Measurements from ENCODE around the gene ODF2L. TPM values are rescaled to one million over a fixed set of nuclear protein-coding genes. Genes with fewer than 3 reads are reported as not detected.

ODF2L gene
- total and polyA plus RNA-seq, 2 donors (not counting 1 experiment from before 2014, with no cell fraction given): 16.7 to 25.9 TPM

DNA sequence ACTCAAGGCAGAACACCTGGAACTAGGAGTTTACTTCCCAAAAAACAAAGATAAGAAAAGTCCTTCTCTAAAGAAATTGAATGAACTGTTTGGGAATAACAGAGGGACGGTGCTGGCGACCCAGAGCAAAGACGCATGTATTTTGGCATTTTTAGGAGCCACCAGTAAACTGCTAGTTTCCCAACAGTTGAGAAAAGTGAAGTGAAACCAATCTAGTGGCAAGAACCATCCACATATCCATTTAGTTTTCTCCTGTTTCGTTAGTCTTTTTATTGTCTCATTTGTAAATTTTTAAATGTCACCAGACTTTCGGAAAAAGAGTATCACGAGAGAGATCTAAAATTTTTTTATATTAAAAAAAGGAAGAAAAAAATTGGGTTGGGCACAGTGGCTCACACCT lies 30.2 kb downstream of the ODF2L start:
- no peak overlapping the region for H3K4me2 ChIP-seq (ENCODE audit: extremely low read depth, insufficient read depth, low read length)
- no peak overlapping the region for H3K4me3 ChIP-seq (replicated peaks in 1 of 4; ENCODE audit: control extremely low read depth in 1 of 4, insufficient read depth in 1 of 4, low read depth in 3 of 4, low read length in 4 of 4)
- H3K36me3 ChIP-seq (ENCODE audit: control insufficient read depth, insufficient read depth, low read length): no peaks in the 10 kb centered on the region
- H4K20me1 ChIP-seq (ENCODE audit: control insufficient read depth, extremely low read depth, insufficient read depth, low read length): no peaks in the 10 kb centered on the region
- no peak overlapping the region for H2AFZ ChIP-seq (ENCODE audit: low read length)
- no peaks in the 10 kb centered on the region for H3K9me3 ChIP-seq (ENCODE audit: control insufficient read depth, insufficient read depth, low read depth, low read length)
- TF ChIP-seq EZH2 (IDR thresholded peaks at IDR 0.05; ENCODE audit: low read length, missing control alignments): no peak
- TF ChIP-seq CTCF (conservative IDR thresholded peaks at IDR 0.05 in 1 of 2, IDR thresholded peaks at IDR 0.05 in 1 of 2; ENCODE audit: low read depth in 1 of 2, low read length in 2 of 2): no peak
- no peak for DNase-seq (ENCODE audit: low read depth in 2 of 2)
- H3K4me1 ChIP-seq (ENCODE audit: control insufficient read depth, extremely low read depth, insufficient read depth, low read length): no peaks in the 10 kb centered on the region
- H3K9ac ChIP-seq (ENCODE audit: insufficient read depth, low read length): no peak overlapping the region
- H3K27ac ChIP-seq (ENCODE audit: insufficient read depth, low read length): no peak overlapping the region
- H3K79me2 ChIP-seq (ENCODE audit: control insufficient read depth, insufficient read depth, low read length): no peaks in the 10 kb centered on the region
- H3K27me3 ChIP-seq (ENCODE audit: control insufficient read depth, insufficient read depth, low read length): no peaks in the 10 kb centered on the region

- no peaks in the 10 kb centered on the region for H3K4me1 ChIP-seq (ENCODE audit: control insufficient read depth, extremely low read depth, insufficient read depth, low read length)
- no peak overlapping the region for H3K4me3 ChIP-seq (replicated peaks in 1 of 4; ENCODE audit: control extremely low read depth in 1 of 4, insufficient read depth in 1 of 4, low read depth in 3 of 4, low read length in 4 of 4)
- no peaks in the 10 kb centered on the region for H3K27me3 ChIP-seq (ENCODE audit: control insufficient read depth, insufficient read depth, low read length)
- no peak overlapping the region for H3K9ac ChIP-seq (ENCODE audit: insufficient read depth, low read length)
- H3K9me3 ChIP-seq (ENCODE audit: control insufficient read depth, insufficient read depth, low read depth, low read length): no peaks in the 10 kb centered on the region
- TF ChIP-seq CTCF (conservative IDR thresholded peaks at IDR 0.05 in 1 of 2, IDR thresholded peaks at IDR 0.05 in 1 of 2; ENCODE audit: low read depth in 1 of 2, low read length in 2 of 2) (no peak), EZH2 (IDR thresholded peaks at IDR 0.05; ENCODE audit: low read length, missing control alignments) (no peak)
- no peaks in the 10 kb centered on the region for H4K20me1 ChIP-seq (ENCODE audit: control insufficient read depth, extremely low read depth, insufficient read depth, low read length)
- no peaks in the 10 kb centered on the region for H3K36me3 ChIP-seq (ENCODE audit: control insufficient read depth, insufficient read depth, low read length)
- H3K79me2 ChIP-seq (ENCODE audit: control insufficient read depth, insufficient read depth, low read length): no peaks in the 10 kb centered on the region
- H2AFZ ChIP-seq (ENCODE audit: low read length): no peak overlapping the region
- no peak overlapping the region for H3K27ac ChIP-seq (ENCODE audit: insufficient read depth, low read length)
- DNase-seq (ENCODE audit: low read depth in 2 of 2): no peak
- H3K4me2 ChIP-seq (ENCODE audit: extremely low read depth, insufficient read depth, low read length): no peak overlapping the region
Measured at GRCh38 chr1:86362807-86363206, 33.3 kb downstream of the ODF2L start.

- Histone ChIP-seq H3K4me2 (ENCODE audit: extremely low read depth, insufficient read depth, low read length) (no peak overlapping the region), H2AFZ (ENCODE audit: low read length) (no peak overlapping the region), H3K4me1 (ENCODE audit: control insufficient read depth, extremely low read depth, insufficient read depth, low read length) (no peaks in the 10 kb centered on the region), H3K36me3 (ENCODE audit: control insufficient read depth, insufficient read depth, low read length) (peaks cover 5% of the 10 kb centered on the region), H3K79me2 (ENCODE audit: control insufficient read depth, insufficient read depth, low read length) (no peaks in the 10 kb centered on the region), H3K27ac (ENCODE audit: insufficient read depth, low read length) (no peak overlapping the region), H3K9me3 (ENCODE audit: control insufficient read depth, insufficient read depth, low read depth, low read length) (no peaks in the 10 kb centered on the region), H4K20me1 (ENCODE audit: control insufficient read depth, extremely low read depth, insufficient read depth, low read length) (no peaks in the 10 kb centered on the region), H3K4me3 (replicated peaks in 1 of 4; ENCODE audit: control extremely low read depth in 1 of 4, insufficient read depth in 1 of 4, low read depth in 3 of 4, low read length in 4 of 4) (no peak overlapping the region), H3K27me3 (ENCODE audit: control insufficient read depth, insufficient read depth, low read length) (no peaks in the 10 kb centered on the region), H3K9ac (ENCODE audit: insufficient read depth, low read length) (no peak overlapping the region)
- no peak for DNase-seq (ENCODE audit: low read depth in 2 of 2)
- TF ChIP-seq EZH2 (IDR thresholded peaks at IDR 0.05; ENCODE audit: low read length, missing control alignments) (no peak), CTCF (conservative IDR thresholded peaks at IDR 0.05 in 1 of 2, IDR thresholded peaks at IDR 0.05 in 1 of 2; ENCODE audit: low read depth in 1 of 2, low read length in 2 of 2) (no peak)
Measured at GRCh38 chr1:86357796-86358195, 38.3 kb downstream of the ODF2L start.

Measured in fibroblast of lung (primary cell).